Lower leg skin (tissue), 3 donors: ENCODE results near the gene SMARCE1.

Source experiments
- CTCF ChIP-seq, 3 donors: fragments of 450-650 bp; IDR thresholded peaks; one replicate each; pipeline ENCODE4 v1.5.1; 2016; ENCODE audit warnings: antibody characterized with exemption in 3 of 3, mild to moderate bottlenecking in 3 of 3, moderate library complexity in 2 of 3
- POLR2A ChIP-seq, 2 donors: fragments of 450-650 bp; IDR thresholded peaks; one replicate each; pipeline ENCODE4 v1.6.1; 2016 to 2017; ENCODE audit warnings: antibody characterized with exemption in 2 of 2, mild to moderate bottlenecking in 1 of 2, moderate library complexity in 1 of 2

DNA sequence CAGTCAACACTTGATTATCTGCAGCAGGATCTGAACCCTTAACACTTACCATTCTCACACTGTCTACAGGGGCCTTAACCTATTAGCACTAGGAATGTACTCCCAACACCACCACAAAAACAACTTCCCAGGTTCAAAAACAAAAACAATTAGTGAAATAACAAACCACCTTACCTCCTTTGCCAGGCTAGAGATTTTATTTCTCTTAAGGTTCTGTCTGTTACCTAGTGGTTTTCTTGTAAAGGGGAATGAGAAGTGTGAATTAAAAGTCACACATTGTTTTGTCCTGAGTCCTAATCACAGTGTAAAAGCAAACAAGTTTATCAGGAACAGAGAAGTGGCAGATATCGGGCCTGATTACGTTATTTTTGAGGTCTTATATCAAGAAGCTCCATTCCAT, 9.7 kb downstream of the SMARCE1 start:
- no peak for TF ChIP-seq CTCF (IDR thresholded peaks at IDR 0.05)
- TF ChIP-seq POLR2A (IDR thresholded peaks at IDR 0.05) = no peak
